Measurements from ENCODE around the gene CRIM1.

Gene CRIM1

DNA sequence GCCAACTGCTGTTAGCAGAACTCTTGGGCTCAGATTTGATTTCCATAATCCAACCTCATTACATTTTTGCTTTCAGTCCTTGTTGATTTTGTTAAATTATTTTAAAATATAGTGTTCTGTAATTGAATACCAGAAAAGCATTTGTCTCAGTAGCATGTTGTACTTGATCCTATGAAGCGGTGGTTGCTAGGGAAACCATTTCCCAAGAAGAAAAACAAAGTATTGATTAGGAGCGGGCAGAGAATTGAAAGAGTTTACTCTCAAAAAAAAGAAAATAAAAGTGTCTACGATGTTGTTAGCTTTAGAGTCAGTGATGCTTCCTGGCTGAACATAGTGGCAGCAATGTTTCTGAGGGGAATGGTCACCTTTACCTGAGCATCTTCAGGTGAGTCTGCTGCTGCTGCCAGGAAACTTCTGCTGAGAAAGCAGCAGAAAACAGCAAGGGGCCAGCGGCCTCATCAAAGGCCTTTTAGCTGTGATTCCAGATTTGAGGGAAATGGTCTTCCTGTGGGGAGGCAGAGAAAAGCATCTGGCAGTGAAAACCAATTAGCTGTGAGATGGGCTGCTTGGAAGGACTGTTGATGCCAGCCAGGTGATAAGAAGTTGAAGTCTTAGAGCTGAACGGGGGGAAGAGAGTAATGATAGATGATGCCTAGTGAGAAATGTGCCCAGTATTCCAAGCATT, 37.1 kb downstream of the CRIM1 start:
- no peak overlapping the region for H3K27ac ChIP-seq
- no peaks in the 10 kb centered on the region for H3K4me1 ChIP-seq (ENCODE audit: control insufficient read depth in 1 of 2, insufficient read depth in 1 of 2, low read depth in 1 of 2, low read length in 1 of 2)
- H3K27me3 ChIP-seq = peaks cover 21% of the 10 kb centered on the region
- H3K36me3 ChIP-seq = no peaks in the 10 kb centered on the region
- no peak overlapping the region for H3K4me3 ChIP-seq (ENCODE audit: low read depth in 1 of 2, low read length in 1 of 2)
- H3K9me3 ChIP-seq = no peaks in the 10 kb centered on the region
- TF ChIP-seq, protein P1, sequence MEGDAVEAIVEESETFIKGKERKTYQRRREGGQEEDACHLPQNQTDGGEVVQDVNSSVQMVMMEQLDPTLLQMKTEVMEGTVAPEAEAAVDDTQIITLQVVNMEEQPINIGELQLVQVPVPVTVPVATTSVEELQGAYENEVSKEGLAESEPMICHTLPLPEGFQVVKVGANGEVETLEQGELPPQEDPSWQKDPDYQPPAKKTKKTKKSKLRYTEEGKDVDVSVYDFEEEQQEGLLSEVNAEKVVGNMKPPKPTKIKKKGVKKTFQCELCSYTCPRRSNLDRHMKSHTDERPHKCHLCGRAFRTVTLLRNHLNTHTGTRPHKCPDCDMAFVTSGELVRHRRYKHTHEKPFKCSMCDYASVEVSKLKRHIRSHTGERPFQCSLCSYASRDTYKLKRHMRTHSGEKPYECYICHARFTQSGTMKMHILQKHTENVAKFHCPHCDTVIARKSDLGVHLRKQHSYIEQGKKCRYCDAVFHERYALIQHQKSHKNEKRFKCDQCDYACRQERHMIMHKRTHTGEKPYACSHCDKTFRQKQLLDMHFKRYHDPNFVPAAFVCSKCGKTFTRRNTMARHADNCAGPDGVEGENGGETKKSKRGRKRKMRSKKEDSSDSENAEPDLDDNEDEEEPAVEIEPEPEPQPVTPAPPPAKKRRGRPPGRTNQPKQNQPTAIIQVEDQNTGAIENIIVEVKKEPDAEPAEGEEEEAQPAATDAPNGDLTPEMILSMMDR (IDR thresholded peaks at IDR 0.05) = no peak

DNA sequence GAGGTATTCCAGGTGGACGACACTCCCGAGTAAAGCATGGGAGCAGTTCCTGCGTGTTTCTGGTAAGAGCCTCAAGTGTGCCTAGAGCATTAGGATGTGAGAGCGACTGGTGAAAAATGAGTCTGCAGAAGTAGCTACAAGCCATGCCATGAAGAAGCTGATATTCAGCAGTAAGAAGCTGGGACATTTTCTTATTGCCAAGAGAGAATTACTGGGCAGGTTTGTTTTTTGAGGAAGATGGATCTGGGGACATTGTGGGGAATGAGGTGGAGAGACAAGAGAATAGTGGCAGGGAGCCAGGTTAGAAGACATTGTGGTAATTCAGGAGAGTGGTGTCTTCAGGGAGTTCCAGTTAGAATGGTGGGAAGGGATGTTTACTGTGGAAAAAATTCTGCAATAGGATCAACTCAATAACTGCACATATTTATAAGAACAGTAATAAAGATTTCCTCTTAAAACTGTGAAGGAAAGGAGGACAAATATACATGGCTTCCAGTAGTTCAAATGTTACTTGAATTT, 38.2 kb downstream of the CRIM1 start:
- Histone ChIP-seq H3K27me3 (peaks cover 12% of the 10 kb centered on the region), H3K36me3 (no peaks in the 10 kb centered on the region), H3K4me3 (ENCODE audit: low read depth in 1 of 2, low read length in 1 of 2) (no peak overlapping the region), H3K27ac (no peak overlapping the region), H3K9me3 (no peaks in the 10 kb centered on the region), H3K4me1 (ENCODE audit: control insufficient read depth in 1 of 2, insufficient read depth in 1 of 2, low read depth in 1 of 2, low read length in 1 of 2) (no peaks in the 10 kb centered on the region)
- TF ChIP-seq, protein P1 (IDR thresholded peaks at IDR 0.05) = no peak

DNA sequence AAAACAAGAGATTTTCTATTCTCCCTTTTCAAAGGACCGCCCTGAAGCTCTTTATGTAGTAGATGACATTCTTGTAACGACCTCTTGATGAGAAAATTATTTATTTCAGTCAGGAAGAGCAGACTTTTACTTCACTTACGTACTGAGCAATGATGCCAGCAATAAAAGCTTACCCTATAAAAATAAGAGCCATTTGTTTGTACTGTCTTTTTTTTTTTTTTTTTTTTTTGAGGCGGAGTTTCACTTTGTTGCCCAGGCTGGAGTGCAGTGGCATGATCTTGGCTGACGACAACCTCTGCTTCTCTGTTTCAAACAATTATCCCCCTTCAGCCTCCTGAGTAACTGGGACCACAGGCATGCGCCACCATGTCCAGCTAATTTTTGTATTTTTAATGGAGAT, 39.2 kb downstream of the CRIM1 start:
- no peaks in the 10 kb centered on the region for H3K4me1 ChIP-seq (ENCODE audit: control insufficient read depth in 1 of 2, insufficient read depth in 1 of 2, low read depth in 1 of 2, low read length in 1 of 2)
- H3K9me3 ChIP-seq = no peaks in the 10 kb centered on the region
- H3K4me3 ChIP-seq (ENCODE audit: low read depth in 1 of 2, low read length in 1 of 2) = no peak overlapping the region
- TF ChIP-seq, protein P1 (IDR thresholded peaks at IDR 0.05) = no peak
- no peak overlapping the region for H3K27ac ChIP-seq
- no peaks in the 10 kb centered on the region for H3K36me3 ChIP-seq
- peaks cover 2% of the 10 kb centered on the region for H3K27me3 ChIP-seq

DNA sequence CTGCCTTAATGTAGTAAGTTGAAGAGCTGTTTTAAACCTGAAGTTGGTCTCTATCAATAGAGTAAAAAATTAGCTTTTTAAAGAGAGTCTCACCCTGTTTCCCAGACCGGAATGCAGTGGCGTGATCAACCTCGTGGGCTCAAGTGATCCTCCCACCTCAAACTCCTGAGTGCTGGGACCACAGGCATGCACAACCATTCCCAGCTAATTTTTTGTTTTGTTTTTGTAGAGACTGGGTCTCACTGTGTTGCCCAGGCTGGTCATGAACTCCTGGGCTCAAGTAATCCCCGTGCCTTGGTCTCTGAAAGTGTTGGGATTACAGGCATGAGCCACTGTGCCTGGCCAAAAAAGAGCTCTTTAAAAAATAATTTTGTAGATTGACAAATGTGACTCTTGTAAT, 40.3 kb downstream of the CRIM1 start:
- no peaks in the 10 kb centered on the region for H3K27me3 ChIP-seq
- H3K9me3 ChIP-seq = no peaks in the 10 kb centered on the region
- no peaks in the 10 kb centered on the region for H3K36me3 ChIP-seq
- H3K27ac ChIP-seq = no peak overlapping the region
- H3K4me1 ChIP-seq (ENCODE audit: control insufficient read depth in 1 of 2, insufficient read depth in 1 of 2, low read depth in 1 of 2, low read length in 1 of 2) = no peaks in the 10 kb centered on the region
- no peak overlapping the region for H3K4me3 ChIP-seq (ENCODE audit: low read depth in 1 of 2, low read length in 1 of 2)
- TF ChIP-seq, protein P1 (IDR thresholded peaks at IDR 0.05) = no peak

DNA sequence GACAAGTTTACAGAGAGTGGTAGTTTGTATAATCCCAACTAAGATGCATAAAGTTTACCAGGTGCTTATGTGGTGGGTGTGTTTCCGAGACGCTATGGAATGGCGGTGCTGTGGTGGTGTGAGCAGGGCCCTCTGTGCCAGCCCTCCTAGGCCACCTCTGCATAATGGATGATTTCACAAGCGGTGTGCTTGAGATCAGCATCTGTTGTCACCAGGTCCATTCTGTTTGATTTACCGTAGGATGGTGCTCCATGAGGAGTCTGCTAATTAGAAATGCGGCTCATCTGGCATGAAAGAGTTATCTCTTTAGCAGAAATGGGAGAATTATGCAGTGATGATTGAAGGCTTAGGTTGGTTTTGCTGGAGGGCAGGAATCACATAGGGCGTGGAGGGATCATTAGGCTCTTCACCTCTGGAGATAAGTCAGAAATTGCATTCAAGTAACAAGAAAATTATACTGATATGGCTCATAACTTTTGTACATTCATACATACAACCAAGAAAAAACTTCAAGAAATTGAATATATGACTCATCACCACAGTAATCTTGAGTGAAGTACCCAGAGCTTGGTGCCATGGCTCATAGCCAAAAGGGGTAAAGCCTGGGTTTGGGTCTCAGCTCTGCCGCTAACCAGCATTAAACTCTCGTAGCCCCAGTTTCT, 41.4 kb downstream of the CRIM1 start:
- TF ChIP-seq, protein P1 (IDR thresholded peaks at IDR 0.05) = no peak
- H3K36me3 ChIP-seq = no peaks in the 10 kb centered on the region
- H3K4me3 ChIP-seq (ENCODE audit: low read depth in 1 of 2, low read length in 1 of 2) = no peak overlapping the region
- no peak overlapping the region for H3K27ac ChIP-seq
- H3K4me1 ChIP-seq (ENCODE audit: control insufficient read depth in 1 of 2, insufficient read depth in 1 of 2, low read depth in 1 of 2, low read length in 1 of 2) = no peaks in the 10 kb centered on the region
- H3K9me3 ChIP-seq = no peaks in the 10 kb centered on the region
- H3K27me3 ChIP-seq = no peaks in the 10 kb centered on the region

Measured in neutrophil (primary cell).